ENCODE results near the gene DENND4B.
"Not testable (repeated sequence)": the region's sequence is repeated elsewhere in the genome, so short reads cannot be mapped to it uniquely, and the experiment has no call there.

Gene DENND4B

GRCh38 chr1:153946622-153947241, at the start of gene DENND4B:
TSS of gene DENND4B (minus strand) at chr1:153946718. CDS start at chr1:153944374, 2,344 bp downstream.
- DNase-seq: peak; percentile 62

- DNase-seq: no peak
These were observed 49.1 kb upstream of the DENND4B start for GRCh38 chr1:153995640-153996039.

- no peak for DNase-seq
These were observed 48.7 kb upstream of the DENND4B start for GRCh38 chr1:153995202-153995601.

- DNase-seq: no peak
These were observed 45.3 kb upstream of the DENND4B start for GRCh38 chr1:153991806-153992205.

- DNase-seq: no peak
These were observed 44.7 kb upstream of the DENND4B start for GRCh38 chr1:153991151-153991630.

GRCh38 chr1:153990468-153991150, 44.1 kb upstream of the DENND4B start, which contains the start of gene RPS27:
TSS of gene RPS27 (plus strand) at chr1:153990762. CDS start at chr1:153990797, 35 bp downstream.
- peak; percentile 98 for DNase-seq

GRCh38 chr1:153987621-153988020, 41.1 kb upstream of the DENND4B start:
- no peak for DNase-seq

- DNase-seq: no peak
These were observed 39.6 kb upstream of the DENND4B start, which contains the start of gene RAB13 for GRCh38 chr1:153985941-153986761. TSS of gene RAB13 (minus strand) at chr1:153986339. CDS start at chr1:153986236, 103 bp downstream.

- no peak for DNase-seq
These were observed 38.9 kb upstream of the DENND4B start for GRCh38 chr1:153985341-153985912.

- DNase-seq: no peak
These were observed 37.8 kb upstream of the DENND4B start for GRCh38 chr1:153984123-153984894.

GRCh38 chr1:153981735-153982134, 35.2 kb upstream of the DENND4B start:
- DNase-seq: not testable (repeated sequence)

GRCh38 chr1:153979091-153979490, 32.6 kb upstream of the DENND4B start:
- DNase-seq: not testable (repeated sequence)

- DNase-seq: no peak
These were observed 31.9 kb upstream of the DENND4B start for GRCh38 chr1:153978274-153978909.

- DNase-seq: peak; percentile 96
These were observed 31.0 kb upstream of the DENND4B start, which contains the start of gene JTB for GRCh38 chr1:153977250-153978240. TSS of gene JTB (minus strand) at chr1:153977674. CDS start at chr1:153977252, 422 bp downstream.

GRCh38 chr1:153976819-153977249, 30.3 kb upstream of the DENND4B start:
- DNase-seq: no peak

- no peak for DNase-seq
These were observed 27.0 kb upstream of the DENND4B start for GRCh38 chr1:153973525-153973924.

GRCh38 chr1:153973071-153973470, 26.6 kb upstream of the DENND4B start:
- no peak for DNase-seq

- no peak for DNase-seq
These were observed 23.8 kb upstream of the DENND4B start for GRCh38 chr1:153970346-153970745.

GRCh38 chr1:153968972-153969371, 22.5 kb upstream of the DENND4B start:
- DNase-seq: no peak

- DNase-seq: no peak
These were observed 21.9 kb upstream of the DENND4B start for GRCh38 chr1:153968408-153968807.
